ENCODE data around the gene GMNC. TPM values are rescaled to one million over a fixed set of nuclear protein-coding genes. Genes with fewer than 3 reads are reported as not detected.
A peak's percentile ranks its signal among the peaks of the same experiment; 100 is the strongest.

GMNC gene
- total RNA-seq, 2 experiments from 2014 or later, result not detected

DNA sequence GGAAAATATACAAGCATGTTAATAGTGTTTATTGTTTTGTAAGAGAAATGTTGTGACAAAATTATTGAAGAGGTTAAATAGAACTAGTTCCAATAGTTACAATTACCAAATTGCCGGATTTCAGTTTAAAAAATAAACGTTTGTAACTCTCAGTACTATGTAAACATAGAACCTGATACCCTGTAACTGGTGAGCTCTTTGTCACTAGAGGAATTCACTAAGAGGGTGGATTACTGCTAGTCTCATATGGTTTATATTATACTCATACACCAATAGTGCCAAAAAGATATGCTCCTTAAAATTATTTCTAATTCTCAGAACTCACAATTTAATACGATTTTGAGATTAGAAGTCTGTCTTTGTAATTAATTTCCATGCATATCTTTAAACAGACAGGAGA, 7.6 kb upstream of the GMNC start:
- no peak overlapping the region for H2AFZ ChIP-seq (ENCODE audit: low read length)
- no peak overlapping the region for H3K4me2 ChIP-seq (ENCODE audit: low read length)
- H3K4me3 ChIP-seq (ENCODE audit: low read depth, low read length, poor library complexity, severe bottlenecking), result no peak overlapping the region
- no peak for TF ChIP-seq EZH2phosphoT487 (IDR thresholded peaks at IDR 0.05; ENCODE audit: borderline replicate concordance, low read depth, low read length)
- TF ChIP-seq, protein P1, sequence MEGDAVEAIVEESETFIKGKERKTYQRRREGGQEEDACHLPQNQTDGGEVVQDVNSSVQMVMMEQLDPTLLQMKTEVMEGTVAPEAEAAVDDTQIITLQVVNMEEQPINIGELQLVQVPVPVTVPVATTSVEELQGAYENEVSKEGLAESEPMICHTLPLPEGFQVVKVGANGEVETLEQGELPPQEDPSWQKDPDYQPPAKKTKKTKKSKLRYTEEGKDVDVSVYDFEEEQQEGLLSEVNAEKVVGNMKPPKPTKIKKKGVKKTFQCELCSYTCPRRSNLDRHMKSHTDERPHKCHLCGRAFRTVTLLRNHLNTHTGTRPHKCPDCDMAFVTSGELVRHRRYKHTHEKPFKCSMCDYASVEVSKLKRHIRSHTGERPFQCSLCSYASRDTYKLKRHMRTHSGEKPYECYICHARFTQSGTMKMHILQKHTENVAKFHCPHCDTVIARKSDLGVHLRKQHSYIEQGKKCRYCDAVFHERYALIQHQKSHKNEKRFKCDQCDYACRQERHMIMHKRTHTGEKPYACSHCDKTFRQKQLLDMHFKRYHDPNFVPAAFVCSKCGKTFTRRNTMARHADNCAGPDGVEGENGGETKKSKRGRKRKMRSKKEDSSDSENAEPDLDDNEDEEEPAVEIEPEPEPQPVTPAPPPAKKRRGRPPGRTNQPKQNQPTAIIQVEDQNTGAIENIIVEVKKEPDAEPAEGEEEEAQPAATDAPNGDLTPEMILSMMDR (conservative IDR thresholded peaks at IDR 0.05; ENCODE audit: low read length), result no peak
- POLR2A ChIA-PET, result interaction anchor here (0.6 kb wide), 1 partner anchor 173 kb away, joined by 5 read pairs; no protein-coding TSS in a partner anchor
- no peaks in the 10 kb centered on the region for H3K9me3 ChIP-seq (ENCODE audit: low read length)
- H3K9me2 ChIP-seq (ENCODE audit: insufficient read depth, low read length), result no peaks in the 10 kb centered on the region
- BruUV-seq (replicated peaks), result no TSS peak
- intact Hi-C loops (cut with micrococcal nuclease; ENCODE audit: unreplicated experiment), result no loop called here
- no peaks in the 10 kb centered on the region for H4K20me1 ChIP-seq (ENCODE audit: insufficient read depth, low read length)
- H3K27ac ChIP-seq (ENCODE audit: low read depth, low read length, poor library complexity, severe bottlenecking), result no peak overlapping the region
- CTCF ChIA-PET (ENCODE audit: unreplicated experiment), result no interaction called here
- H3K36me3 ChIP-seq (ENCODE audit: insufficient read depth, low read length), result no peaks in the 10 kb centered on the region
- H3K4me1 ChIP-seq (ENCODE audit: insufficient read depth, low read length, poor library complexity, severe bottlenecking), result no peaks in the 10 kb centered on the region
- no peaks in the 10 kb centered on the region for H3K79me2 ChIP-seq (ENCODE audit: insufficient read depth, low read depth, low read length)
- no peak for DNase-seq (ENCODE audit: low spot score)

GRCh38 chr3:190867071-190867470, 4.6 kb upstream of the GMNC start:
- no peaks in the 10 kb centered on the region for H3K36me3 ChIP-seq (ENCODE audit: insufficient read depth, low read length)
- intact Hi-C loops (cut with micrococcal nuclease; ENCODE audit: unreplicated experiment), result no loop called here
- no peaks in the 10 kb centered on the region for H3K9me2 ChIP-seq (ENCODE audit: insufficient read depth, low read length)
- H3K4me3 ChIP-seq (ENCODE audit: low read depth, low read length, poor library complexity, severe bottlenecking), result no peak overlapping the region
- no peak for TF ChIP-seq EZH2phosphoT487 (IDR thresholded peaks at IDR 0.05; ENCODE audit: borderline replicate concordance, low read depth, low read length)
- TF ChIP-seq, protein P1 (conservative IDR thresholded peaks at IDR 0.05; ENCODE audit: low read length), result no peak
- no peaks in the 10 kb centered on the region for H3K4me1 ChIP-seq (ENCODE audit: insufficient read depth, low read length, poor library complexity, severe bottlenecking)
- no peak overlapping the region for H3K27ac ChIP-seq (ENCODE audit: low read depth, low read length, poor library complexity, severe bottlenecking)
- ChIA-PET POLR2A (interaction anchor here (0.6 to 1.6 kb wide), 2 partner anchors 20 to 234 kb away, joined by 3 read pairs; no protein-coding TSS in a partner anchor), CTCF (ENCODE audit: unreplicated experiment) (no interaction called here)
- H3K79me2 ChIP-seq (ENCODE audit: insufficient read depth, low read depth, low read length), result no peaks in the 10 kb centered on the region
- BruUV-seq (replicated peaks), result no TSS peak
- no peaks in the 10 kb centered on the region for H4K20me1 ChIP-seq (ENCODE audit: insufficient read depth, low read length)
- no peak for DNase-seq (ENCODE audit: low spot score)
- H3K4me2 ChIP-seq (ENCODE audit: low read length), result no peak overlapping the region
- H2AFZ ChIP-seq (ENCODE audit: low read length), result no peak overlapping the region
- no peaks in the 10 kb centered on the region for H3K9me3 ChIP-seq (ENCODE audit: low read length)

DNA sequence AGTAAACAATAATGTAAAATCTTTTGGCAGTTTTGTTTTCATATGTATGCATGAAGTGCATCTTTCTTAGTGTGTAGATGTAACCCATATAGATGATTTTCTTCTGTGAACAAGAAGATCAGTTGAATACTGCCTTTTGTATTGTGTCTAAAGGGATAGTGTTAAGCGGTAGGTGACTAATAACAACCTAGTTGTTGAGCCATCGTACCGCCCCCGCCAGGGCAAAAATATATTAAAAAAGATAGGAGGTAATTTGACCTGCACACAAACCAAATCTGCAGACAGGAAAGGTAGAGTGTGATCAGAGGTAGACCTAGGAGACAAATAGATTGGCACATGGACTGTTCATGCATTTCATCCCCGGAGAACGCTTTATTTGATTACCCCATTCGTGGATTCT, 3.3 kb upstream of the GMNC start:
- Histone ChIP-seq H2AFZ (ENCODE audit: low read length) (no peak overlapping the region), H3K36me3 (ENCODE audit: insufficient read depth, low read length) (no peaks in the 10 kb centered on the region), H3K9me2 (ENCODE audit: insufficient read depth, low read length) (no peaks in the 10 kb centered on the region), H4K20me1 (ENCODE audit: insufficient read depth, low read length) (no peaks in the 10 kb centered on the region), H3K4me3 (ENCODE audit: low read depth, low read length, poor library complexity, severe bottlenecking) (no peak overlapping the region), H3K27ac (ENCODE audit: low read depth, low read length, poor library complexity, severe bottlenecking) (no peak overlapping the region), H3K4me1 (ENCODE audit: insufficient read depth, low read length, poor library complexity, severe bottlenecking) (no peaks in the 10 kb centered on the region), H3K4me2 (ENCODE audit: low read length) (no peak overlapping the region), H3K79me2 (ENCODE audit: insufficient read depth, low read depth, low read length) (no peaks in the 10 kb centered on the region), H3K9me3 (ENCODE audit: low read length) (no peaks in the 10 kb centered on the region)
- POLR2A ChIA-PET, result interaction anchor here (1.6 kb wide), 1 partner anchor 18 kb away, joined by 3 read pairs; no protein-coding TSS in a partner anchor
- CTCF ChIA-PET (ENCODE audit: unreplicated experiment), result no interaction called here
- intact Hi-C loops (cut with micrococcal nuclease; ENCODE audit: unreplicated experiment), result no loop called here
- TF ChIP-seq EZH2phosphoT487 (IDR thresholded peaks at IDR 0.05; ENCODE audit: borderline replicate concordance, low read depth, low read length), result no peak
- TF ChIP-seq, protein P1 (conservative IDR thresholded peaks at IDR 0.05; ENCODE audit: low read length), result peak; percentile 36; the same call in 1 of the 2 replicates
- no TSS peak for BruUV-seq (replicated peaks)
- no peak for DNase-seq (ENCODE audit: low spot score)
